NB4 (cell line): Measurements from ENCODE around the gene DSTN.
"Not testable (repeated sequence)": the region's sequence is repeated elsewhere in the genome, so short reads cannot be mapped to it uniquely, and the experiment has no call there.

Experiments used
- CTCF ChIP-seq: IDR thresholded peaks from one replicate; pipeline ENCODE4 v1.5.1; 2012; ENCODE audit warnings: low read depth, low read length
- MAX ChIP-seq: IDR thresholded peaks from 2 replicates; pipeline ENCODE4 v1.6.1; 2011; ENCODE audit warnings: low read depth, low read length
- MYC ChIP-seq: IDR thresholded peaks from 2 replicates; pipeline ENCODE4 v1.6.1; 2011; ENCODE audit warnings: low read depth, low read length
- POLR2A ChIP-seq: IDR thresholded peaks from 2 replicates; pipeline ENCODE4 v1.6.1; 2011; ENCODE audit warnings: mild to moderate bottlenecking; ENCODE audit not compliant: insufficient read length; ENCODE audit errors: extremely low read depth

- TF ChIP-seq CTCF, MYC, MAX, POLR2A: not testable (repeated sequence)
These were observed 89.5 kb downstream of the DSTN start for GRCh38 chr20:17659344-17659743.
